ENCODE results near the gene PLEKHG4B. TPM values are rescaled to one million over a fixed set of nuclear protein-coding genes. Genes with fewer than 3 reads are reported as not detected.

PLEKHG4B gene
- total RNA-seq, 1 donor from 2014 or later = 49.4 TPM

GRCh38 chr5:188488-189481, 96.8 kb downstream of the PLEKHG4B start:
- TF ChIP-seq, protein P1, sequence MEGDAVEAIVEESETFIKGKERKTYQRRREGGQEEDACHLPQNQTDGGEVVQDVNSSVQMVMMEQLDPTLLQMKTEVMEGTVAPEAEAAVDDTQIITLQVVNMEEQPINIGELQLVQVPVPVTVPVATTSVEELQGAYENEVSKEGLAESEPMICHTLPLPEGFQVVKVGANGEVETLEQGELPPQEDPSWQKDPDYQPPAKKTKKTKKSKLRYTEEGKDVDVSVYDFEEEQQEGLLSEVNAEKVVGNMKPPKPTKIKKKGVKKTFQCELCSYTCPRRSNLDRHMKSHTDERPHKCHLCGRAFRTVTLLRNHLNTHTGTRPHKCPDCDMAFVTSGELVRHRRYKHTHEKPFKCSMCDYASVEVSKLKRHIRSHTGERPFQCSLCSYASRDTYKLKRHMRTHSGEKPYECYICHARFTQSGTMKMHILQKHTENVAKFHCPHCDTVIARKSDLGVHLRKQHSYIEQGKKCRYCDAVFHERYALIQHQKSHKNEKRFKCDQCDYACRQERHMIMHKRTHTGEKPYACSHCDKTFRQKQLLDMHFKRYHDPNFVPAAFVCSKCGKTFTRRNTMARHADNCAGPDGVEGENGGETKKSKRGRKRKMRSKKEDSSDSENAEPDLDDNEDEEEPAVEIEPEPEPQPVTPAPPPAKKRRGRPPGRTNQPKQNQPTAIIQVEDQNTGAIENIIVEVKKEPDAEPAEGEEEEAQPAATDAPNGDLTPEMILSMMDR (IDR thresholded peaks at IDR 0.05; ENCODE audit: partially characterized antibody, unreplicated experiment) = peak; percentile 97
- Mint-ChIP-seq H3K36me3 (ENCODE audit: unreplicated experiment) (no peaks in the 10 kb centered on the region), H3K27ac (ENCODE audit: unreplicated experiment) (peak overlapping the region; percentile 55), H3K4me3 (ENCODE audit: unreplicated experiment) (no peak overlapping the region), H3K9me3 (ENCODE audit: unreplicated experiment) (peaks cover 2% of the 10 kb centered on the region), H3K27me3 (ENCODE audit: unreplicated experiment) (peaks cover 6% of the 10 kb centered on the region), H3K4me1 (ENCODE audit: low read depth, unreplicated experiment) (peaks cover 22% of the 10 kb centered on the region)
- DNase-seq = peak; percentile 96

- DNase-seq = peak; percentile 9
- no peaks in the 10 kb centered on the region for H3K36me3 Mint-ChIP-seq (ENCODE audit: unreplicated experiment)
- TF ChIP-seq, protein P1 (IDR thresholded peaks at IDR 0.05; ENCODE audit: partially characterized antibody, unreplicated experiment) = no peak
- peaks cover 6% of the 10 kb centered on the region for H3K27me3 Mint-ChIP-seq (ENCODE audit: unreplicated experiment)
- H3K27ac Mint-ChIP-seq (ENCODE audit: unreplicated experiment) = no peak overlapping the region
- H3K4me3 Mint-ChIP-seq (ENCODE audit: unreplicated experiment) = no peak overlapping the region
- peaks cover 2% of the 10 kb centered on the region for H3K9me3 Mint-ChIP-seq (ENCODE audit: unreplicated experiment)
- H3K4me1 Mint-ChIP-seq (ENCODE audit: low read depth, unreplicated experiment) = peaks cover 22% of the 10 kb centered on the region
These were observed 97.5 kb downstream of the PLEKHG4B start for GRCh38 chr5:189486-189885.

DNA sequence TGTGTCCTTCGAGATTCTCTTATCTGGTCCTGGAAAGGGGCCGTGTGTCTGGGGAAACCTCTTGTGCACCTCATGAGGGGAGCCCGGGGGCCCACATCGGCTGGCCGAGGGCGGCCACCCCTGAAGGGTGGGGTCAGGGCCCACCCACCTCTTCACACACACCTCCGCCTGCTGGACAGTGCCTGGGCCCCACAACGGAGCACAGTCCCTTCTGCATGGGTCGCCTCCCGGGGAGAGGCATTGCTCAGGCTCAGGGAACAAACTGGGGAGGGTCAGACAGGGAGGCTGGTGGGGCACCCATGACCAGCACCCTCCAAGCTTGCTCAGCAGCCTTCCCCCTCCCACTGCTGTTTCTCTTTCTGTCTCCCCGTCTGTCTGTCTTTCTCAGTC, 98.0 kb downstream of the PLEKHG4B start:
- TF ChIP-seq, protein P1 (IDR thresholded peaks at IDR 0.05; ENCODE audit: partially characterized antibody, unreplicated experiment) = no peak
- H3K9me3 Mint-ChIP-seq (ENCODE audit: unreplicated experiment) = peaks cover 4% of the 10 kb centered on the region
- H3K36me3 Mint-ChIP-seq (ENCODE audit: unreplicated experiment) = no peaks in the 10 kb centered on the region
- peaks cover 6% of the 10 kb centered on the region for H3K27me3 Mint-ChIP-seq (ENCODE audit: unreplicated experiment)
- peak; percentile 14 for DNase-seq
- peaks cover 19% of the 10 kb centered on the region for H3K4me1 Mint-ChIP-seq (ENCODE audit: low read depth, unreplicated experiment)
- no peak overlapping the region for H3K4me3 Mint-ChIP-seq (ENCODE audit: unreplicated experiment)
- H3K27ac Mint-ChIP-seq (ENCODE audit: unreplicated experiment) = no peak overlapping the region

- H3K27me3 Mint-ChIP-seq (ENCODE audit: unreplicated experiment) = peaks cover 10% of the 10 kb centered on the region
- TF ChIP-seq, protein P1 (IDR thresholded peaks at IDR 0.05; ENCODE audit: partially characterized antibody, unreplicated experiment) = no peak
- peak overlapping the region; percentile 34 for H3K27ac Mint-ChIP-seq (ENCODE audit: unreplicated experiment)
- DNase-seq = peak; percentile 19
- peaks cover 17% of the 10 kb centered on the region for H3K4me1 Mint-ChIP-seq (ENCODE audit: low read depth, unreplicated experiment)
- peaks cover 9% of the 10 kb centered on the region for H3K9me3 Mint-ChIP-seq (ENCODE audit: unreplicated experiment)
- no peak overlapping the region for H3K4me3 Mint-ChIP-seq (ENCODE audit: unreplicated experiment)
- no peaks in the 10 kb centered on the region for H3K36me3 Mint-ChIP-seq (ENCODE audit: unreplicated experiment)
These were observed 98.5 kb downstream of the PLEKHG4B start for GRCh38 chr5:190366-191035.

All from glutamatergic neuron (in vitro differentiated cells).